ENCODE data around the gene TMOD1. TPM values are rescaled to one million over a fixed set of nuclear protein-coding genes. Genes with fewer than 3 reads are reported as not detected.

The TMOD1 gene
- total RNA-seq, 1 donor from 2014 or later = not detected

DNA sequence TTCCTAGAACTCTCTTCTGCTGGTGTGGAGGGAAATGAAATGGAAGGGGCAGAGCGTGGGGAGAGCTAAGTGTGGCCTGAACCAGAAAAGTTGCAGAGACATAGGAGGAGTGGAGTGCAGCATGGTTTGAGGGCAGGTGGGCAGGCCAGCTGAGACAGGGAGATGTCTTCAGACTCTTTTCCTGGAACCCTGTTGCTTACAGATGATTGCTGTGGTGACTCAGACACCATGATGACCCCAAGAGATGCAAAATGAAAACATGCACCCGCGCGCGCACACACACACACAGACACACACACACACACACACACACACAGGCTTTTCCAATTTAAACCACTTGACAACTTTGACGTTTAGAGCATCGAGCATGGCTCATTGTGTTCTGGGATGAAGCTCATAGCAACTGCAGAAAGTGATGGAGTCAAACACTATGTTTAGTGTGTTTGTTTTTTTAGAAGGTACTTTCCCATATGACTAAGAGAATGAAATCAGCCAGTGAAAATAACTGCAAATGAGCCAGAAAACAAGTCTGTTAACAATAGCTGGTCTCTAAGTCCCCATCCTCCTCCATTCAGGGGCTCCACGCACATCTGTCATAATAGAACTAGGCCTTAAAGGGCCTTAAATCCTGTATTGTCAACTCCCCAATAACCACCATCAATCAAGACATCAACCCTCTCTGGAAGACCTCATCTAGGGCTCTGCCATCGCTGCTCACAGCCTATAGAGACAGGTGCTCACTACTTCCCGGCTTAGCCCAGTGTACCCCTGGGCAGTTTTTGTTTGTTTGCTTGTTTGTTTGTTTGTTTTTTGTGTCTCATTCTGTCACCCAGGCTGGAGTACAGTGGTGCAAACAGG lies 9.6 kb downstream of the TMOD1 start:
- Histone ChIP-seq H3K79me2 (ENCODE audit: low read depth) (no peaks in the 10 kb centered on the region), H3K9ac (no peak overlapping the region), H2AFZ (replicated peaks) (no peak overlapping the region), H3K27ac (no peak overlapping the region), H3K4me1 (peaks cover 4% of the 10 kb centered on the region), H3K27me3 (peaks cover 17% of the 10 kb centered on the region), H3K9me3 (ENCODE audit: low read depth) (no peaks in the 10 kb centered on the region), H3K4me2 (no peak overlapping the region), H3K36me3 (no peaks in the 10 kb centered on the region), H3F3A (ENCODE audit: low read depth) (no peaks in the 10 kb centered on the region), H4K20me1 (ENCODE audit: low read depth) (no peaks in the 10 kb centered on the region), H3K4me3 (no peak overlapping the region)
- no peaks in the 10 kb centered on the region for H3K9me3 Mint-ChIP-seq
- DNase-seq (ENCODE audit: low spot score) = no peak
- H3K36me3 Mint-ChIP-seq = no peaks in the 10 kb centered on the region
- no peak overlapping the region for H3K27ac Mint-ChIP-seq
- peaks cover 2% of the 10 kb centered on the region for H3K4me1 Mint-ChIP-seq
- peaks cover 6% of the 10 kb centered on the region for H3K27me3 Mint-ChIP-seq (ENCODE audit: insufficient read depth, low read depth)
- no peak overlapping the region for H3K4me3 Mint-ChIP-seq
- TF ChIP-seq EZH2 (IDR thresholded peaks at IDR 0.05) (no peak), EZH2phosphoT487 (IDR thresholded peaks at IDR 0.05) (no peak)
- TF ChIP-seq, protein P1, sequence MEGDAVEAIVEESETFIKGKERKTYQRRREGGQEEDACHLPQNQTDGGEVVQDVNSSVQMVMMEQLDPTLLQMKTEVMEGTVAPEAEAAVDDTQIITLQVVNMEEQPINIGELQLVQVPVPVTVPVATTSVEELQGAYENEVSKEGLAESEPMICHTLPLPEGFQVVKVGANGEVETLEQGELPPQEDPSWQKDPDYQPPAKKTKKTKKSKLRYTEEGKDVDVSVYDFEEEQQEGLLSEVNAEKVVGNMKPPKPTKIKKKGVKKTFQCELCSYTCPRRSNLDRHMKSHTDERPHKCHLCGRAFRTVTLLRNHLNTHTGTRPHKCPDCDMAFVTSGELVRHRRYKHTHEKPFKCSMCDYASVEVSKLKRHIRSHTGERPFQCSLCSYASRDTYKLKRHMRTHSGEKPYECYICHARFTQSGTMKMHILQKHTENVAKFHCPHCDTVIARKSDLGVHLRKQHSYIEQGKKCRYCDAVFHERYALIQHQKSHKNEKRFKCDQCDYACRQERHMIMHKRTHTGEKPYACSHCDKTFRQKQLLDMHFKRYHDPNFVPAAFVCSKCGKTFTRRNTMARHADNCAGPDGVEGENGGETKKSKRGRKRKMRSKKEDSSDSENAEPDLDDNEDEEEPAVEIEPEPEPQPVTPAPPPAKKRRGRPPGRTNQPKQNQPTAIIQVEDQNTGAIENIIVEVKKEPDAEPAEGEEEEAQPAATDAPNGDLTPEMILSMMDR (IDR thresholded peaks at IDR 0.05) = no peak

DNA sequence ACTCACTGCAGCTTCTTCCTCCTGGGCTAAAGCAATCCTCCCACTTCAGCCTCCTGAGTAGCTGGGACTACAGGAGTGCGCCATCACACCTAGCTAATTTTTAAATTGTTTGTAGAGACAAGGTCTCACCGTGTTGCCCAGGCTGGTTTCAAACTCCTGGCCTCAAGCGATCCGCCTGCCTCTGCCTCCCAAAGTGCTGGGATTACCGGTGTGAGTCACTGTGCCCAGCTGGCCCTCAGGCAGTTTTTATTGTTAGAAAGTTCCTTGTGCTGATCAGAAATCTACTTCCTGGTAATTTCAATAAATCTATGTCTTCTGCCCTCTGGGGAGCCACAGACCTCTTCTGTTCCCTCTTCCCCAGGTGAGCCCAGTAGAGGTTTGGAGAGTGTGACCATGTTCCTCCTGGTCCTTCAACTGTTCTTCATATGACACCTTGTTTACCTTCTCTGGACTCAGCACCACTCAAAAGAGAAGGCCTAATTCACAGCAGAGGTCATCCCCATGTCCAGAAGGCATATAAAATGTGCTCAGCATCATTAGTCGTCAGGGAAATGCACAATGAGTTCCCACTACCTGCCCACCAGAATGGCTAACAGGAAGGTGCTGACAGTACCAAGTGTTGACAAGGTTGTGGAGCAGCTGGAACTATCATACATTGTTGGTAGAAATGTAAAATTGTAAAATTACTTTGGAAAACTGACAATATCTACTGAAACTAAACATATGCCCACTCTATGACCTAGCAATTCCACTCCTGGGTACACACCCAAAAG lies 10.4 kb downstream of the TMOD1 start:
- TF ChIP-seq EZH2phosphoT487 (IDR thresholded peaks at IDR 0.05) (no peak), EZH2 (IDR thresholded peaks at IDR 0.05) (no peak)
- TF ChIP-seq, protein P1 (IDR thresholded peaks at IDR 0.05) = no peak
- DNase-seq (ENCODE audit: low spot score) = no peak
- H3K79me2 ChIP-seq (ENCODE audit: low read depth) = no peaks in the 10 kb centered on the region
- peaks cover 12% of the 10 kb centered on the region for H3K4me1 ChIP-seq
- H3K9me3 ChIP-seq (ENCODE audit: low read depth) = no peaks in the 10 kb centered on the region
- no peaks in the 10 kb centered on the region for H4K20me1 ChIP-seq (ENCODE audit: low read depth)
- peaks cover 9% of the 10 kb centered on the region for H3K27me3 ChIP-seq
- Mint-ChIP-seq H3K4me1 (peaks cover 11% of the 10 kb centered on the region), H3K27ac (no peak overlapping the region), H3K9me3 (no peaks in the 10 kb centered on the region), H3K4me3 (peak overlapping the region; percentile 33), H3K27me3 (ENCODE audit: insufficient read depth, low read depth) (peaks cover 9% of the 10 kb centered on the region), H3K36me3 (no peaks in the 10 kb centered on the region)
- no peak overlapping the region for H3K4me2 ChIP-seq
- no peak overlapping the region for H3K9ac ChIP-seq
- no peak overlapping the region for H3K4me3 ChIP-seq
- no peak overlapping the region for H3K27ac ChIP-seq
- no peaks in the 10 kb centered on the region for H3F3A ChIP-seq (ENCODE audit: low read depth)
- no peak overlapping the region for H2AFZ ChIP-seq (replicated peaks)
- H3K36me3 ChIP-seq = no peaks in the 10 kb centered on the region

DNA sequence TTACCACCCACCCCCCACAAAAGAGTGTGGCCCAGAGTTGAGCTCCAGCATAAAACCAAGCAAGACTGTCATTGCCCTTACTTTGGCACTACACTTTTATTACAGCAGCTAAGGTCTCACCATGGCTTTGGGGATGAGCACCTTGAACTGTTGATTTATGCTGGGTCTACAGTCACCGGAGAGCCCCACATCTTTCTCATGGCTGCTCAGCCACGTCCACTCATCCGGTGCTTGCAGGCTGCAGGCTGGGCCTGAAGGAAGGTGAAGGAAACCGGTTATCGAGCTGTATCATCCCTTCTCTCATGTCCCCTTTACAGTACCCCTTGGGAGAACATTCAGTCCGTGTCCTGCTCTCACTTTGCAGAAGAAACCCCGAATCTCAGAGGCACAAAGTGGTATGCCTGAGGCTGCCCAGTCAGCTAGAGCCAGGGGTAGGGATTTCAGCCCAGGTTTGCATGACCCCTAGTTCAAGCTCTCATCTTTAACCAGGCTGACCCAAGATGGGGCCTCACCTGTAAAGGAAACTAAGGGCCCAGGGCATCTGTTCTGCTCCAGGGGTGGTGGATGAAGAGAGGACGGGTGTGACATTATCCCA lies 11.6 kb downstream of the TMOD1 start:
- Histone ChIP-seq H3K9me3 (ENCODE audit: low read depth) (no peaks in the 10 kb centered on the region), H3K36me3 (no peaks in the 10 kb centered on the region), H3K9ac (no peak overlapping the region), H3K4me2 (no peak overlapping the region), H3K27me3 (no peaks in the 10 kb centered on the region), H3K4me1 (peaks cover 13% of the 10 kb centered on the region), H2AFZ (replicated peaks) (no peak overlapping the region), H3F3A (ENCODE audit: low read depth) (no peaks in the 10 kb centered on the region), H3K79me2 (ENCODE audit: low read depth) (no peaks in the 10 kb centered on the region), H4K20me1 (ENCODE audit: low read depth) (no peaks in the 10 kb centered on the region), H3K4me3 (no peak overlapping the region), H3K27ac (no peak overlapping the region)
- no peak overlapping the region for H3K4me3 Mint-ChIP-seq
- TF ChIP-seq EZH2 (IDR thresholded peaks at IDR 0.05) (no peak), EZH2phosphoT487 (IDR thresholded peaks at IDR 0.05) (no peak)
- TF ChIP-seq, protein P1 (IDR thresholded peaks at IDR 0.05) = no peak
- peaks cover 13% of the 10 kb centered on the region for H3K27me3 Mint-ChIP-seq (ENCODE audit: insufficient read depth, low read depth)
- no peaks in the 10 kb centered on the region for H3K9me3 Mint-ChIP-seq
- DNase-seq (ENCODE audit: low spot score) = no peak
- no peaks in the 10 kb centered on the region for H3K36me3 Mint-ChIP-seq
- peaks cover 18% of the 10 kb centered on the region for H3K4me1 Mint-ChIP-seq
- no peak overlapping the region for H3K27ac Mint-ChIP-seq
